GM12878 (cell line): Measurements from ENCODE around the gene MYO3B. TPM values are rescaled to one million over a fixed set of nuclear protein-coding genes. Genes with fewer than 3 reads are reported as not detected.

ENCODE experiments used
- ATAC-seq: fragments of 200-7000 bp; cut with Tn5 transposase; 3 replicates; pipeline ENCODE4 v1.9.1; 2020; ENCODE audit warnings: mild to moderate bottlenecking, moderate library complexity
- BruUV-seq: library from RNA; stranded (reverse); fragments of 400-500 nt; replicated peaks from 2 replicates; lab custom pipeline; 2021; lab: Mats Ljungman, UMichigan
- CTCF ChIA-PET: fragments of 300-600 bp; sonication (Branson Sonifier 250); formaldehyde crosslinking; extraction: SDS; loops from one replicate; lab custom pipeline; 2021; ENCODE audit warnings: inconsistent platforms; lab: Yijun Ruan, JAX
- POLR2A ChIA-PET: fragments of 350-600 bp; formaldehyde crosslinking; extraction: SDS; loops from one replicate; lab custom pipeline; 2021; ENCODE audit warnings: inconsistent platforms; lab: Charles Lee
- RAD21 ChIA-PET: fragments of 300-600 bp; sonication (Branson Sonifier 250); formaldehyde crosslinking; loops from one replicate; lab custom pipeline; 2023; ENCODE audit warnings: antibody characterized with exemption; ENCODE audit not compliant: unreplicated experiment; lab: Charles Lee
- SMC1A ChIA-PET: fragments of 300-600 bp; sonication (Branson Sonifier 250); formaldehyde crosslinking; loops from one replicate; lab custom pipeline; 2023; ENCODE audit not compliant: unreplicated experiment, uncharacterized antibody; lab: Charles Lee
- DNase-seq: peaks from one replicate; pipeline ENCODE4 v3.0.0-alpha.2; 2011; ENCODE audit warnings: low read depth, low spot score
- FAIRE-seq: peaks from 3 replicates; lab custom pipeline; 2011; peaks lifted over from hg19 to GRCh38; lab: Jason Lieb, UNC
- H2AFZ ChIP-seq: 2 replicates; pipeline ENCODE4 v1.6.0; 2011; ENCODE audit warnings: low read depth, low read length, control low read depth; ENCODE audit not compliant: control insufficient read depth
- H3K27ac ChIP-seq: 2 replicates; pipeline ENCODE4 v1.5.1; 2011; ENCODE audit warnings: control low read depth; ENCODE audit not compliant: control insufficient read depth, insufficient read depth
- H3K27me3 ChIP-seq, 2 experiments: replicated peaks in 1 of 2; 2 replicates each; pipeline versions ENCODE4 v1.6.0 to v1.6.1; 2011; ENCODE audit warnings: low read length in 1 of 2; ENCODE audit not compliant: control insufficient read depth in 2 of 2, insufficient read depth in 2 of 2
- H3K36me3 ChIP-seq, 2 experiments: 2 replicates each; pipeline ENCODE4 v1.5.1; 2011; ENCODE audit warnings: low read length in 1 of 2; ENCODE audit not compliant: control insufficient read depth in 2 of 2, insufficient read depth in 2 of 2
- H3K4me1 ChIP-seq: 2 replicates; pipeline ENCODE4 v1.6.1; 2011; ENCODE audit warnings: mild to moderate bottlenecking, low read length, moderate library complexity, mixed read lengths; ENCODE audit not compliant: control insufficient read depth, insufficient read depth
- H3K4me2 ChIP-seq: 2 replicates; pipeline ENCODE4 v1.6.0; 2011; ENCODE audit warnings: control low read depth; ENCODE audit not compliant: control insufficient read depth, insufficient read depth
- H3K4me3 ChIP-seq: fragments of 200-600 bp; sonication (generic); 2 replicates; pipeline ENCODE4 v1.5.1; 2016
- H3K79me2 ChIP-seq: 2 replicates; pipeline ENCODE4 v1.6.0; 2011; ENCODE audit warnings: low read length; ENCODE audit not compliant: control insufficient read depth, insufficient read depth
- H3K9ac ChIP-seq: 2 replicates; pipeline ENCODE4 v1.8.0; 2011; ENCODE audit warnings: low read length, control low read depth, mixed read lengths; ENCODE audit not compliant: control insufficient read depth, insufficient read depth
- H3K9me3 ChIP-seq: replicated peaks from 3 replicates; pipeline ENCODE4 v1.5.1; 2011; ENCODE audit warnings: mild to moderate bottlenecking, low read length; ENCODE audit not compliant: control insufficient read depth, insufficient read depth
- H4K20me1 ChIP-seq: 2 replicates; pipeline ENCODE4 v1.6.0; 2011; ENCODE audit not compliant: control insufficient read depth, insufficient read depth
- ELK1 ChIP-seq: IDR thresholded peaks from 2 replicates; pipeline ENCODE4 v1.6.1; 2012; ENCODE audit warnings: low read depth, low read length, improper control_type of control experiment
- EZH2 ChIP-seq: IDR thresholded peaks from 2 replicates; pipeline ENCODE4 v1.6.1; 2012; ENCODE audit warnings: low read depth, mild to moderate bottlenecking, control low read depth, inconsistent platforms, low read length, borderline replicate concordance; ENCODE audit not compliant: control insufficient read depth
- FOXK2 ChIP-seq: fragments of 450-650 bp; IDR thresholded peaks from 2 replicates; pipeline ENCODE4 v1.6.1; 2017; ENCODE audit warnings: mild to moderate bottlenecking, moderate library complexity
- NR2F1 ChIP-seq: fragments of 450-650 bp; conservative IDR thresholded peaks from 2 replicates; pipeline ENCODE4 v1.6.1; 2017; ENCODE audit warnings: mild to moderate bottlenecking
- RELA ChIP-seq: fragments of 450-650 bp; IDR thresholded peaks from 2 replicates; pipeline ENCODE4 v1.8.0; 2014; ENCODE audit warnings: borderline replicate concordance; ENCODE audit not compliant: partially characterized antibody
- RFX5 ChIP-seq: IDR thresholded peaks from 2 replicates; pipeline ENCODE4 v1.6.1; 2011; ENCODE audit warnings: low read depth, low read length, improper control_type of control experiment
- STAT3 ChIP-seq: IDR thresholded peaks from 2 replicates; pipeline ENCODE4 v1.6.1; 2011; ENCODE audit warnings: low read depth, low read length, improper control_type of control experiment
- WRNIP1 ChIP-seq: IDR thresholded peaks from 2 replicates; pipeline ENCODE4 v1.6.1; 2011; ENCODE audit warnings: low read depth, low read length, improper control_type of control experiment, borderline replicate concordance
- WGBS: methylation state at CpG from one replicate; pipeline ENCODE4 v1.1.6; 2016; ENCODE audit warnings: low lambda C conversion rate; ENCODE audit not compliant: insufficient replicate concordance, insufficient coverage; ENCODE audit errors: missing lambda C conversion rate; 5-methylcytosine and 5-hydroxymethylcytosine counted together
- in situ Hi-C: fragments of 300-500 bp; cut with MboI; formaldehyde crosslinking; loops from 9 replicates; pipeline ENCODE4 v1.14.3; 2018; ENCODE audit warnings: mixed read lengths
- intact Hi-C: fragments of 100-400 bp; cut with micrococcal nuclease; formaldehyde crosslinking; loops from one replicate; pipeline ENCODE4 v1.14.2; 2022; ENCODE audit not compliant: unreplicated experiment
- polyA plus RNA-seq, 11 experiments: library from polyadenylated mRNA; depleted of rRNA in 4 of 11; unstranded in 6 of 11; stranded (reverse) in 5 of 11; fragments of >200 nt; fragmentation: Nextera tagmentation in 4 of 11; fragmentation: Illumina TruSeq in 1 of 11; extraction: Ambion mirVana in 4 of 11; extraction: Trizol in 1 of 11; gene quantifications; 1 replicate in 1 of 11; 2 replicates in 10 of 11; pipeline versions ENCODE4 v1.2.1 to v1.2.3, GENCODE V29; 2011 to 2016; ENCODE audit warnings: inconsistent platforms in 2 of 11, missing spikeins in 2 of 11, low read depth in 1 of 11
- total RNA-seq, 4 experiments: library from RNA; depleted of rRNA in 3 of 4; stranded (reverse); fragments of >200 nt in 3 of 4; fragmentation: Illumina TruSeq in 1 of 4; extraction: Trizol in 1 of 4; gene quantifications; 2 replicates each; pipeline versions ENCODE4 v1.2.1 to v1.2.3, GENCODE V29; 2013 to 2021

The MYO3B gene
- total and polyA plus RNA-seq, 10 of the 15 experiments (the other 5 are each of a cell fraction or from before 2014, with no cell fraction given), result 1.1 to 7.1 (median 2.1) TPM

- Histone ChIP-seq H4K20me1 (no peaks in the 10 kb centered on the region), H3K79me2 (no peaks in the 10 kb centered on the region), H3K4me3 (no peak overlapping the region), H3K27me3 (no peaks in the 10 kb centered on the region), H3K36me3 (no peaks in the 10 kb centered on the region), H3K9me3 (no peaks in the 10 kb centered on the region), H3K9ac (no peak overlapping the region), H3K4me1 (no peaks in the 10 kb centered on the region), H3K4me2 (no peak overlapping the region), H3K27ac (no peak overlapping the region), H2AFZ (no peak overlapping the region)
- SMC1A ChIA-PET, result interaction anchor here (0.6 kb wide), 1 partner anchor 10 kb away, joined by 4 read pairs; no protein-coding TSS in a partner anchor
- TF ChIP-seq FOXK2 (no peak), ELK1 (no peak), EZH2 (no peak), RELA (no peak), STAT3 (no peak), NR2F1 (no peak), WRNIP1 (no peak), RFX5 (no peak)
- POLR2A ChIA-PET, result no interaction called here
- DNase-seq (no peak), FAIRE-seq (no peak), ATAC-seq (no peak)
- RAD21 ChIA-PET, result no interaction called here
- BruUV-seq, result no TSS peak
- intact Hi-C loops (no loop called here), in situ Hi-C loops (no loop called here)
- 39% methylated on average over 7 of the region's 7 CpGs for WGBS
- CTCF ChIA-PET, result no interaction called here
These were observed 276.8 kb downstream of the MYO3B start for GRCh38 chr2:170454471-170455372.
